ENCODE data around the gene CPVL.

The CPVL gene

GRCh38 chr7:29100924-29101323, 45.4 kb downstream of the CPVL start:
- TF ChIP-seq GATA2 (IDR thresholded peaks at IDR 0.05; ENCODE audit: low read depth, low read length) (no peak), GATA3 (IDR thresholded peaks at IDR 0.05; ENCODE audit: low read depth, low read length) (no peak)

GRCh38 chr7:29099896-29100847, 46.2 kb downstream of the CPVL start:
- TF ChIP-seq GATA2 (IDR thresholded peaks at IDR 0.05; ENCODE audit: low read depth, low read length): peak; percentile 30; the same call in 1 of the 2 replicates
- no peak for TF ChIP-seq GATA3 (IDR thresholded peaks at IDR 0.05; ENCODE audit: low read depth, low read length)

GRCh38 chr7:29096446-29096730, 49.9 kb downstream of the CPVL start:
- TF ChIP-seq GATA3 (IDR thresholded peaks at IDR 0.05; ENCODE audit: low read depth, low read length) (no peak), GATA2 (IDR thresholded peaks at IDR 0.05; ENCODE audit: low read depth, low read length) (no peak)

GRCh38 chr7:29095631-29096445, 50.5 kb downstream of the CPVL start:
- no peak for TF ChIP-seq GATA3 (IDR thresholded peaks at IDR 0.05; ENCODE audit: low read depth, low read length)
- TF ChIP-seq GATA2 (IDR thresholded peaks at IDR 0.05; ENCODE audit: low read depth, low read length): no peak

DNA sequence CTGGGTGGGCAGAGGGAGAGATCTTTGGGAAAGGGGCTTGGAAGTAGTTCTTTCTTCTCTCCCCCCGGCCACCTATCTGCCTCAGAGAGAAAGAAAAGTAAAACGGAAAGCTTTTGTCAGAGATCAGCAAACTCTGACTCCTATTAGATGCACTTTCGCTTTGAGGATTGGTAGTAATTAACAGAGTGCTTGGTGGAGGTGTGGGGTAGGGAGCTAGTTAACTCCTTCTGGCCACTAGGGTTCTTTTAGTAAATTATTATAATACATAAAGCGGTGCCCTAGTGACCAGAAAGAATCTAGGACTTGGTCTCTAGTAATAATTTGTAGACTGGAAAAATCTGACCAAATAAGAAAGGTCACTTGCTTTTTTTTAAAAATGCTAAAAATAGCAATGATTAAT, 54.6 kb downstream of the CPVL start:
- TF ChIP-seq GATA2 (IDR thresholded peaks at IDR 0.05; ENCODE audit: low read depth, low read length): no peak
- TF ChIP-seq GATA3 (IDR thresholded peaks at IDR 0.05; ENCODE audit: low read depth, low read length): no peak

GRCh38 chr7:29090836-29091601, 55.3 kb downstream of the CPVL start:
- TF ChIP-seq GATA2 (IDR thresholded peaks at IDR 0.05; ENCODE audit: low read depth, low read length) (no peak), GATA3 (IDR thresholded peaks at IDR 0.05; ENCODE audit: low read depth, low read length) (no peak)

DNA sequence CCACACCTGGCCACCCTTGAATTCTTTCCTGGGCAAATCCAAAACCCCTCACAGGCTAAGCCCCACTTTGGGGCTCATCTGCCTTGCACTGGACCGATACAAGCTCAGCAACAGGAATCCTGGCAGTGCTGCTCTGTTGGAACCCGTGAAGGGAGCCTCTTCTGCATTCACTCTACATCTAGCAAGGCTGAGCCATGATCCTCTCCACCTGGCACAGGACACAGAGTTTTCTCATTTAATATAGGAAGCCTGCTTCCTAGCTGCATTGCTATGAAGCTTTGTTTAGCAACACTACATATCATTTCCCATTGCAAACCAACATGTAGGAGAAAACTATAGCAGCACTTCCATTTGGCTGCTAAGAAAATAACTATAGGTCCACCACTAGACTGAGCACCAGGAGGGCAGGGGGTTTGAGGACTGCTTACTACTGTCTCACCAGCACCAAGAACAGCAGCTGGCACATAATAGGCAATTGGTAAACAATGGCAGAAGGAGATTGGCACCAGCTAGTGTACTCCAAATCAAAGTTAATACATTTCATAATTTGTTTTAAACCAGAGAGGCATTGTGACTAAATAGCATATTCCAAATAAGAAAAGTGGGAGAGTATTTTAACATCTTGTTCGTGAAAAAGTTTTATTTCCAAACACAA, 56.1 kb downstream of the CPVL start:
- TF ChIP-seq GATA2 (IDR thresholded peaks at IDR 0.05; ENCODE audit: low read depth, low read length) (no peak), GATA3 (IDR thresholded peaks at IDR 0.05; ENCODE audit: low read depth, low read length) (no peak)

DNA sequence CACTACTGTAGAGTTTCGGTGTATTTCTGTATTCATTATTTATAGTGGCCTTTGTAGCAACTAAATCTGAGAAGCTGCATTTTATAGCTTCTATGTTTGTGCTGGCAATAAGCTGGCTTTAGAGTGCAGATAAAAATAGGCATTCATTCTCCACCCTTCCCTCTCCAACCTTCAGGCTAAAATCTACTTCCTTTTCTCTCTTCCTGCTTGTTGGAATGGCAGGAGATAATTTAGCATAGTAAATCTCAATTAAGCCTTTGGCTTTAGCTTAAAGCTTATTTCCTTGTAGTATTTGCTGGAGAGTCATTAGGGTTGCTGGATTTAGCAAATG, 58.5 kb downstream of the CPVL start:
- TF ChIP-seq GATA2 (IDR thresholded peaks at IDR 0.05; ENCODE audit: low read depth, low read length) (no peak), GATA3 (IDR thresholded peaks at IDR 0.05; ENCODE audit: low read depth, low read length) (no peak)

DNA sequence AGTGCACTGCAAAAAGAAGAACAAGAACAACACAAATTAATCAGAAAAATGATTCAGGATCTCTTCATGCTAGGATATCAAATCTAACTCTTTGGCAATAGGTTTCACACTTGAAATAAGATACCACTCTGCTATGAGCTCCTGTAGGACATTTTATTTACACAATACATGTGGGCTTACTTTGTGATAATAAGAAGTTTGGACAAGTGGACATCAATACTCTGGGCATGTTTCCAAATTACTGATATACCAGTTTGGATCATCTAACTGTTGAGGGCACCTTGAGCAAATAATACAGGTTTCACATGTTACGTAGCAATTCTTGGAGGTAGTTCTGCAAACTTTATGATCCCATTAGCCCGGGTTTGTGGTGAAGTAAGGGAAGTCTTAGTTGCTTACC, 59.8 kb downstream of the CPVL start:
- no peak for TF ChIP-seq GATA2 (IDR thresholded peaks at IDR 0.05; ENCODE audit: low read depth, low read length)
- TF ChIP-seq GATA3 (IDR thresholded peaks at IDR 0.05; ENCODE audit: low read depth, low read length): no peak

- TF ChIP-seq GATA3 (IDR thresholded peaks at IDR 0.05; ENCODE audit: low read depth, low read length): no peak
- no peak for TF ChIP-seq GATA2 (IDR thresholded peaks at IDR 0.05; ENCODE audit: low read depth, low read length)
These were observed 61.5 kb downstream of the CPVL start for GRCh38 chr7:29084832-29085231.

DNA sequence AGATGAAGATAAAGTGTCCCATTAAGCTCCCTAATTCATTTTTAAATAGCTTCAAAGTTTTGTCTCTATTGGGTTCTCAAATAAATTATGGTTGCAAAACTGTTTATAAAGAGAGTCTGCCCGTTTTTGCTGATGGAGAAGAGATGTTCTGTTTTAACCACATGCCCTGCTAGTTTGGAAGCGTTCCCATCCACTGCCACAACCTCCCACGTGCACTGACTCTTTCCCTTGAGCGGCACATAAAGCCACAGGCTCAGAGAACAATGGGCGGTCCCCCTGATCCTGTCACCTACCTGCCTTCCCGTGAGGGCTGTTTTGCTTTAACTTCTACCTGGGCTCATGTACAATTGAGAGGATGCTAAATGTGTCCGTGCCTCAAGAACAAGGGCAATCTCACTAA, 65.5 kb downstream of the CPVL start:
- no peak for TF ChIP-seq GATA2 (IDR thresholded peaks at IDR 0.05; ENCODE audit: low read depth, low read length)
- TF ChIP-seq GATA3 (IDR thresholded peaks at IDR 0.05; ENCODE audit: low read depth, low read length): no peak

DNA sequence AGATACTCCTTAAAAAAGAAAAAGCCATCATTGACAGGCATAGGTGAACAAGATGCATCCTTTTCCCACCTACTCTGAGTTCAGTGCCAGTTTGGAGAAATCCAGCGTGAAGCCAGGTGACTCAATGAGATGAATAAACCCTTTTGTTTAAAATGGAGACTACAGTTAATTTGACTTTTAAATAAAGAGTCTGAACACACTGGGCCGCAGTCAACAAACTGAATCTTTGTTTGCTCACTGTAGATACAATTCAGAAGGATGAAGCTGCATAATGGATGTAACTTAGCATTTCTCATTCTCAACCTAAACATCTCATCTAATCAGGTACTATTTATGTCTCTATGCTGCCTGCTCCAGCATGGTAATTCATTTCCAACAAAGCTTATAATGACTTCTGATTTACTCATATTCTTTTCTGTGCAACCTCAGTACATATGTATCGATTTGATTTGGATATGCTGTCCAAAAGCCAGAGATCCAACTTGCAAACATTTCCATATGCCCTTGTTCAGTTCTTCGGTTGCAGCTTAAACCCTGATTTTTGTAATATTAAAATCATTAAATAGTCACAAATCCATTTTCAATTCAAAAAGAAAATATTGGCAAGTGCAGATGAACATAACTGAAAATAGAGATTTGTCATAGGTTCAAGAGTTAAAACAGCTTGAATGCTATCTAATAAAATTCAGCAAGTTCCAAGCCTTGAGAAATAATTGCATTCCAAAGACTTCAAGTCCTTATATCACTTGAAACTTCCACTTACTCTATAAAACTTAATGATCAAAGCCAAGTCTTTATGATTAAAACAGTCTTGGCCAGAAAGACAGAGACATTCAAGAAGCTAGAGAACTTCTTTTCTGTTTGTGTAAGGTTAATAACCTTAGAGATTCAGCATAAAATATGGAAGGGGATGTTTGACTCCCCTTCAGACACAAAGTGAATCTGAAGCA, 67.8 kb downstream of the CPVL start:
- TF ChIP-seq GATA2 (IDR thresholded peaks at IDR 0.05; ENCODE audit: low read depth, low read length): no peak
- TF ChIP-seq GATA3 (IDR thresholded peaks at IDR 0.05; ENCODE audit: low read depth, low read length): no peak

DNA sequence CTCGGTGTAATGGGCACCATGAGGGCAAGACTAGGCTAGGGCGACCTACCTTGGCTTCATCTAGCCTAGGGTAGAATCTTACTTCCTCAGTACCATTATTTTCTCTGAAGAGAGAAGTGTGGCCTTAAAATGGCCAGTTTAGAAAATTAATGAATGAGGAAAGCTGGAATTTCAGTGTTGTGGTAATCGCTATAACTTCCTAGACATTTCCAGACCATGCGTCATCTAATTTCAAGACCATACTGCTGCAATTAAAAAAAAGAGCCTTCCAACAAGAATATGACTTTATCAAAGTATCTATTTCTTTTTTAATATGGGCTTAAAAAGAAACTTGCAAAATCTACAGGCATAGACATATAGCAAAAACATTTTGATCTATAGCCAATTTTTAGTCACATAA, 68.5 kb downstream of the CPVL start:
- TF ChIP-seq GATA2 (IDR thresholded peaks at IDR 0.05; ENCODE audit: low read depth, low read length) (no peak), GATA3 (IDR thresholded peaks at IDR 0.05; ENCODE audit: low read depth, low read length) (no peak)

Measured in SH-SY5Y (cell line).